GM23338 (cell line): ENCODE results near the gene GSTK1. TPM values are rescaled to one million over a fixed set of nuclear protein-coding genes. Genes with fewer than 3 reads are reported as not detected.

ENCODE experiments used
- ATAC-seq: fragments of 200-7000 bp; cut with Tn5 transposase; 3 replicates; pipeline ENCODE4 v1.9.1; 2020
- DNase-seq: peaks from one replicate; pipeline ENCODE4 v3.0.0-alpha.2; 2015; ENCODE audit warnings: low spot score
- H2AFZ ChIP-seq: fragments of 200-600 bp; sonication (generic); 2 replicates; pipeline ENCODE4 v1.8.0; 2016; ENCODE audit warnings: antibody characterized with exemption, mild to moderate bottlenecking, moderate library complexity
- H3F3A ChIP-seq: fragments of 200-600 bp; sonication (generic); replicated peaks from 2 replicates; pipeline ENCODE4 v1.8.0; 2017; ENCODE audit warnings: antibody characterized with exemption, mixed run types, low read depth
- H3K27ac ChIP-seq: fragments of 200-600 bp; sonication (generic); 2 replicates; pipeline ENCODE4 v1.6.1; 2016; ENCODE audit warnings: low read depth
- H3K27me3 ChIP-seq: fragments of 200-600 bp; sonication (generic); 2 replicates; pipeline ENCODE4 v1.8.0; 2016; ENCODE audit warnings: mild to moderate bottlenecking, mixed run types, moderate library complexity; ENCODE audit not compliant: insufficient read depth
- H3K36me3 ChIP-seq: fragments of 200-600 bp; sonication (generic); 2 replicates; pipeline ENCODE4 v1.8.0; 2016; ENCODE audit warnings: mild to moderate bottlenecking; ENCODE audit not compliant: insufficient read depth
- H3K4me1 ChIP-seq: fragments of 200-600 bp; sonication (generic); 2 replicates; pipeline ENCODE4 v1.8.0; 2016; ENCODE audit warnings: mild to moderate bottlenecking, moderate library complexity; ENCODE audit not compliant: insufficient read depth
- H3K4me2 ChIP-seq: fragments of 200-600 bp; sonication (generic); 2 replicates; pipeline ENCODE4 v1.7.1; 2017; ENCODE audit warnings: mixed run types
- H3K4me3 ChIP-seq: fragments of 200-600 bp; sonication (generic); 2 replicates; pipeline ENCODE4 v1.6.1; 2016; ENCODE audit warnings: mixed run types
- H3K79me2 ChIP-seq: fragments of 200-600 bp; sonication (generic); replicated peaks from 2 replicates; pipeline ENCODE4 v1.8.0; 2017; ENCODE audit warnings: mild to moderate bottlenecking; ENCODE audit not compliant: insufficient read depth
- H3K9me2 ChIP-seq: fragments of 200-600 bp; sonication (generic); 2 replicates; pipeline ENCODE4 v1.8.0; 2017; ENCODE audit not compliant: insufficient read depth
- H4K20me1 ChIP-seq: fragments of 200-600 bp; sonication (generic); replicated peaks from 2 replicates; pipeline ENCODE4 v1.8.0; 2017; ENCODE audit warnings: mild to moderate bottlenecking; ENCODE audit not compliant: insufficient read depth
- H3K27ac Mint-ChIP-seq: 2 replicates; pipeline ENCODE4 v1.8.0; 2020; ENCODE audit warnings: inconsistent platforms, mild to moderate bottlenecking, moderate library complexity, mixed read lengths
- H3K27me3 Mint-ChIP-seq: 3 replicates; pipeline ENCODE4 v1.8.0; 2022; ENCODE audit warnings: low read depth, mild to moderate bottlenecking, moderate library complexity, mixed read lengths, inconsistent platforms; ENCODE audit not compliant: insufficient read depth, poor library complexity
- H3K36me3 Mint-ChIP-seq: 3 replicates; pipeline ENCODE4 v1.8.0; 2021; ENCODE audit warnings: low read depth, mild to moderate bottlenecking, inconsistent platforms, moderate library complexity, mixed read lengths
- H3K4me1 Mint-ChIP-seq: 3 replicates; pipeline ENCODE4 v1.8.0; 2020; ENCODE audit warnings: mild to moderate bottlenecking, inconsistent platforms, mixed read lengths
- H3K4me3 Mint-ChIP-seq: 3 replicates; pipeline ENCODE4 v1.8.0; 2021; ENCODE audit warnings: moderate library complexity, mild to moderate bottlenecking, inconsistent platforms, mixed read lengths
- H3K9me3 Mint-ChIP-seq: 3 replicates; pipeline ENCODE4 v1.8.0; 2020; ENCODE audit warnings: moderate library complexity, mild to moderate bottlenecking, inconsistent platforms, mixed read lengths
- EZH2 ChIP-seq: fragments of 200-600 bp; sonication (generic); IDR thresholded peaks from one replicate; pipeline ENCODE4 v1.8.0; 2017; ENCODE audit warnings: antibody characterized with exemption, mild to moderate bottlenecking, low read depth; ENCODE audit not compliant: unreplicated experiment
- NANOG ChIP-seq: IDR thresholded peaks from 2 replicates; pipeline ENCODE4 v1.6.1; 2016; ENCODE audit warnings: antibody characterized with exemption, borderline replicate concordance
- POLR2AphosphoS5 ChIP-seq: IDR thresholded peaks from 2 replicates; pipeline ENCODE4 v1.6.1; 2016; ENCODE audit warnings: antibody characterized with exemption, low read depth
- STAT1 ChIP-seq: IDR thresholded peaks from one replicate; pipeline ENCODE4 v1.6.1; 2016; ENCODE audit warnings: antibody characterized with exemption; ENCODE audit not compliant: unreplicated experiment
- ZNF114 ChIP-seq: fragments of 250-450 bp; sonication (Bioruptor Pico); IDR thresholded peaks from 2 replicates; pipeline ENCODE4 v1.5.0; 2020; ENCODE audit warnings: mild to moderate bottlenecking, moderate library complexity
- polyA plus RNA-seq: library from polyadenylated mRNA; unstranded; fragments of >200 nt; fragmentation: Nextera tagmentation; extraction: Ambion mirVana; gene quantifications from 2 replicates; pipeline ENCODE4 v1.2.1, GENCODE V29; 2016
- total RNA-seq: library from RNA; depleted of rRNA; stranded (reverse); fragments of >200 nt; shearing (Covaris generic); gene quantifications from 2 replicates; pipeline ENCODE4 v1.2.3, GENCODE V29; 2014
- TF ChIP-seq, protein P1 (sequence below), 2 experiments: fragments of 200-600 bp in 1 of 2; sonication (generic) in 1 of 2; conservative IDR thresholded peaks; 2 replicates each; pipeline versions ENCODE4 v1.5.1 to v1.6.1; 2016 to 2017; ENCODE audit warnings: antibody characterized with exemption in 2 of 2, low read depth in 2 of 2, mild to moderate bottlenecking in 2 of 2, moderate library complexity in 1 of 2
- TF ChIP-seq, protein P2 (sequence below): fragments of 250-450 bp; sonication (Bioruptor Pico); IDR thresholded peaks from 2 replicates; pipeline ENCODE4 v1.5.0; 2020; ENCODE audit warnings: mild to moderate bottlenecking, moderate library complexity

The GSTK1 gene
- total and polyA plus RNA-seq, 2 experiments from 2014 or later = 26.4 to 27.5 TPM

DNA sequence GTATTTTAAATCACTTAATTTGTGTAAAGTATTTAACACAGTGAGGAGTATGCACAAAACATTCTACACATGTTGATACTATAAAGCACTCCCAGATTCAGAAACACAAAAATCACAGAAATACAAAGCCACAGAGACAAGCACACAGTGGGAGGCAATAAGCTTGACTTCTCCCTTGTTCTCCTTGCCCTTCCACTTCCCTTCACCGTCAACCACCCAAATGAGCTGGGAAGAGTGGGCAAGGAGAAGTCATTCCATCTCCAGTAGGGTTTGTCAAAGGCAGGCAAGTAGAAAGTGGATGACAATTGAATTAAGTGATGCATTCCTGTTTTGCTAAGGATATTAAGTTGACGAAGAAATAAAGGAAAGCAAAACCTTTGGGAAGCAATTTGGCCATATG lies 17.3 kb downstream of the GSTK1 start:
- Histone ChIP-seq H3K27me3 (peaks cover 2% of the 10 kb centered on the region; the same call in 1 of the 2 replicates), H3K27ac (no peak overlapping the region), H3K36me3 (no peaks in the 10 kb centered on the region), H3K9me2 (no peaks in the 10 kb centered on the region), H3F3A (peaks cover 13% of the 10 kb centered on the region; the same call in 1 of the 2 replicates), H3K4me3 (no peak overlapping the region), H3K4me2 (no peak overlapping the region), H2AFZ (no peak overlapping the region), H3K79me2 (no peaks in the 10 kb centered on the region), H3K4me1 (peaks cover 26% of the 10 kb centered on the region), H4K20me1 (no peaks in the 10 kb centered on the region)
- Mint-ChIP-seq H3K4me1 (peaks cover 31% of the 10 kb centered on the region), H3K27me3 (peaks cover 14% of the 10 kb centered on the region), H3K27ac (no peak overlapping the region), H3K4me3 (no peak overlapping the region), H3K9me3 (0 out of 3 replicates have a peak, but pooled peaks cover 3% of the 10 kb centered on the region), H3K36me3 (0 out of 3 replicates have a peak, but pooled peaks cover 3% of the 10 kb centered on the region)
- ATAC-seq (no peak), DNase-seq (no peak)
- TF ChIP-seq, protein P1, sequence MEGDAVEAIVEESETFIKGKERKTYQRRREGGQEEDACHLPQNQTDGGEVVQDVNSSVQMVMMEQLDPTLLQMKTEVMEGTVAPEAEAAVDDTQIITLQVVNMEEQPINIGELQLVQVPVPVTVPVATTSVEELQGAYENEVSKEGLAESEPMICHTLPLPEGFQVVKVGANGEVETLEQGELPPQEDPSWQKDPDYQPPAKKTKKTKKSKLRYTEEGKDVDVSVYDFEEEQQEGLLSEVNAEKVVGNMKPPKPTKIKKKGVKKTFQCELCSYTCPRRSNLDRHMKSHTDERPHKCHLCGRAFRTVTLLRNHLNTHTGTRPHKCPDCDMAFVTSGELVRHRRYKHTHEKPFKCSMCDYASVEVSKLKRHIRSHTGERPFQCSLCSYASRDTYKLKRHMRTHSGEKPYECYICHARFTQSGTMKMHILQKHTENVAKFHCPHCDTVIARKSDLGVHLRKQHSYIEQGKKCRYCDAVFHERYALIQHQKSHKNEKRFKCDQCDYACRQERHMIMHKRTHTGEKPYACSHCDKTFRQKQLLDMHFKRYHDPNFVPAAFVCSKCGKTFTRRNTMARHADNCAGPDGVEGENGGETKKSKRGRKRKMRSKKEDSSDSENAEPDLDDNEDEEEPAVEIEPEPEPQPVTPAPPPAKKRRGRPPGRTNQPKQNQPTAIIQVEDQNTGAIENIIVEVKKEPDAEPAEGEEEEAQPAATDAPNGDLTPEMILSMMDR (conservative IDR thresholded peaks at IDR 0.05; ENCODE audit: low read depth in 2 of 2) = no peak
- no peak for TF ChIP-seq EZH2
- TF ChIP-seq POLR2AphosphoS5 = no peak
- TF ChIP-seq, protein P2, sequence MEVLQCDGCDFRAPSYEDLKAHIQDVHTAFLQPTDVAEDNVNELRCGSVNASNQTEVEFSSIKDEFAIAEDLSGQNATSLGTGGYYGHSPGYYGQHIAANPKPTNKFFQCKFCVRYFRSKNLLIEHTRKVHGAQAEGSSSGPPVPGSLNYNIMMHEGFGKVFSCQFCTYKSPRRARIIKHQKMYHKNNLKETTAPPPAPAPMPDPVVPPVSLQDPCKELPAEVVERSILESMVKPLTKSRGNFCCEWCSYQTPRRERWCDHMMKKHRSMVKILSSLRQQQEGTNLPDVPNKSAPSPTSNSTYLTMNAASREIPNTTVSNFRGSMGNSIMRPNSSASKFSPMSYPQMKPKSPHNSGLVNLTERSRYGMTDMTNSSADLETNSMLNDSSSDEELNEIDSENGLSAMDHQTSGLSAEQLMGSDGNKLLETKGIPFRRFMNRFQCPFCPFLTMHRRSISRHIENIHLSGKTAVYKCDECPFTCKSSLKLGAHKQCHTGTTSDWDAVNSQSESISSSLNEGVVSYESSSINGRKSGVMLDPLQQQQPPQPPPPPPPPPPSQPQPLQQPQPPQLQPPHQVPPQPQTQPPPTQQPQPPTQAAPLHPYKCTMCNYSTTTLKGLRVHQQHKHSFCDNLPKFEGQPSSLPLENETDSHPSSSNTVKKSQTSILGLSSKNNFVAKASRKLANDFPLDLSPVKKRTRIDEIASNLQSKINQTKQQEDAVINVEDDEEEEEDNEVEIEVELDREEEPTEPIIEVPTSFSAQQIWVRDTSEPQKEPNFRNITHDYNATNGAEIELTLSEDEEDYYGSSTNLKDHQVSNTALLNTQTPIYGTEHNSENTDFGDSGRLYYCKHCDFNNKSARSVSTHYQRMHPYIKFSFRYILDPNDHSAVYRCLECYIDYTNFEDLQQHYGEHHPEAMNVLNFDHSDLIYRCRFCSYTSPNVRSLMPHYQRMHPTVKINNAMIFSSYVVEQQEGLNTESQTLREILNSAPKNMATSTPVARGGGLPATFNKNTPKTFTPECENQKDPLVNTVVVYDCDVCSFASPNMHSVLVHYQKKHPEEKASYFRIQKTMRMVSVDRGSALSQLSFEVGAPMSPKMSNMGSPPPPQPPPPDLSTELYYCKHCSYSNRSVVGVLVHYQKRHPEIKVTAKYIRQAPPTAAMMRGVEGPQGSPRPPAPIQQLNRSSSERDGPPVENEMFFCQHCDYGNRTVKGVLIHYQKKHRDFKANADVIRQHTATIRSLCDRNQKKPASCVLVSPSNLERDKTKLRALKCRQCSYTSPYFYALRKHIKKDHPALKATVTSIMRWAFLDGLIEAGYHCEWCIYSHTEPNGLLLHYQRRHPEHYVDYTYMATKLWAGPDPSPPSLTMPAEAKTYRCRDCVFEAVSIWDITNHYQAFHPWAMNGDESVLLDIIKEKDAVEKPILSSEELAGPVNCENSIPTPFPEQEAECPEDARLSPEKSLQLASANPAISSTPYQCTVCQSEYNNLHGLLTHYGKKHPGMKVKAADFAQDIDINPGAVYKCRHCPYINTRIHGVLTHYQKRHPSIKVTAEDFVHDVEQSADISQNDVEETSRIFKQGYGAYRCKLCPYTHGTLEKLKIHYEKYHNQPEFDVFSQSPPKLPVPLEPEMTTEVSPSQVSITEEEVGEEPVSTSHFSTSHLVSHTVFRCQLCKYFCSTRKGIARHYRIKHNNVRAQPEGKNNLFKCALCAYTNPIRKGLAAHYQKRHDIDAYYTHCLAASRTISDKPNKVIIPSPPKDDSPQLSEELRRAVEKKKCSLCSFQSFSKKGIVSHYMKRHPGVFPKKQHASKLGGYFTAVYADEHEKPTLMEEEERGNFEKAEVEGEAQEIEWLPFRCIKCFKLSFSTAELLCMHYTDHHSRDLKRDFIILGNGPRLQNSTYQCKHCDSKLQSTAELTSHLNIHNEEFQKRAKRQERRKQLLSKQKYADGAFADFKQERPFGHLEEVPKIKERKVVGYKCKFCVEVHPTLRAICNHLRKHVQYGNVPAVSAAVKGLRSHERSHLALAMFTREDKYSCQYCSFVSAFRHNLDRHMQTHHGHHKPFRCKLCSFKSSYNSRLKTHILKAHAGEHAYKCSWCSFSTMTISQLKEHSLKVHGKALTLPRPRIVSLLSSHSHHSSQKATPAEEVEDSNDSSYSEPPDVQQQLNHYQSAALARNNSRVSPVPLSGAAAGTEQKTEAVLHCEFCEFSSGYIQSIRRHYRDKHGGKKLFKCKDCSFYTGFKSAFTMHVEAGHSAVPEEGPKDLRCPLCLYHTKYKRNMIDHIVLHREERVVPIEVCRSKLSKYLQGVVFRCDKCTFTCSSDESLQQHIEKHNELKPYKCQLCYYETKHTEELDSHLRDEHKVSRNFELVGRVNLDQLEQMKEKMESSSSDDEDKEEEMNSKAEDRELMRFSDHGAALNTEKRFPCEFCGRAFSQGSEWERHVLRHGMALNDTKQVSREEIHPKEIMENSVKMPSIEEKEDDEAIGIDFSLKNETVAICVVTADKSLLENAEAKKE (CRISPR knock-in tag) = no peak
- TF ChIP-seq STAT1 = no peak
- TF ChIP-seq ZNF114 (CRISPR knock-in tag) = no peak
- no peak for TF ChIP-seq NANOG
